AG04450 (cell line): ENCODE data around the gene DNAJC22. TPM values are rescaled to one million over a fixed set of nuclear protein-coding genes. Genes with fewer than 3 reads are reported as not detected.

ENCODE experiments used
- CTCF ChIA-PET: fragments of 300-600, 350-600 bp; formaldehyde crosslinking; extraction: SDS; loops from one replicate; lab custom pipeline; 2022; ENCODE audit warnings: antibody characterized with exemption, inconsistent platforms; lab: Charles Lee
- POLR2A ChIA-PET: fragments of 350-600 bp; formaldehyde crosslinking; extraction: SDS; loops from one replicate; lab custom pipeline; 2021; ENCODE audit warnings: antibody characterized with exemption, inconsistent platforms; lab: Yijun Ruan, JAX
- DNase-seq: peaks from one replicate; pipeline ENCODE4 v3.0.0-alpha.2; 2011; ENCODE audit warnings: low read depth, low spot score
- H3K27ac ChIP-seq: one replicate; pipeline ENCODE4 v1.5.1; 2012; ENCODE audit warnings: low read depth, low read length, control low read depth
- H3K27me3 ChIP-seq: one replicate; pipeline ENCODE4 v1.6.0; 2012; ENCODE audit warnings: low read length; ENCODE audit not compliant: control insufficient read depth, insufficient read depth
- H3K4me3 ChIP-seq: 2 replicates; pipeline ENCODE4 v1.5.1; 2011; ENCODE audit warnings: mild to moderate bottlenecking, low read depth, low read length, control low read depth
- H3K9me3 ChIP-seq: 2 replicates; pipeline ENCODE4 v1.5.1; 2012; ENCODE audit warnings: low read length; ENCODE audit not compliant: control insufficient read depth, insufficient read depth
- CTCF ChIP-seq: IDR thresholded peaks from 2 replicates; pipeline ENCODE4 v1.5.1; 2011; ENCODE audit warnings: low read depth, low read length, control low read depth, inconsistent platforms
- polyA plus RNA-seq: library from polyadenylated mRNA; depleted of rRNA; stranded (reverse); fragments of >200 nt; gene quantifications from 2 replicates; pipeline ENCODE4 v1.2.3, GENCODE V29; 2011

The DNAJC22 gene
- polyA plus RNA-seq, 1 experiment: 12.2 TPM

- DNase-seq: peak; percentile 83
- ChIA-PET POLR2A (interaction anchor here (0.6 to 2.5 kb wide), 29 partner anchors 8 to 315 kb away, joined by 3 to 12 read pairs (median 5); partner anchors contain the start of genes TROAP and TUBA1B), CTCF (interaction anchor here (0.6 to 6.8 kb wide), 9 partner anchors 9 to 150 kb away, joined by 3 to 62 read pairs (median 5); partner anchors contain the start of gene DNAJC22)
- TF ChIP-seq CTCF: peak; percentile 25
- Histone ChIP-seq H3K27me3 (no peaks in the 10 kb centered on the region), H3K4me3 (peak overlapping the region; percentile 68), H3K9me3 (no peaks in the 10 kb centered on the region; the same call in 1 of the 2 replicates), H3K27ac (peak overlapping the region; percentile 93)
These were observed 20.1 kb downstream of the DNAJC22 start for GRCh38 chr12:49366652-49367380.

- no peak for DNase-seq
- no peaks in the 10 kb centered on the region; the same call in 1 of the 2 replicates for H3K9me3 ChIP-seq
- TF ChIP-seq CTCF: no peak
- H3K4me3 ChIP-seq: peak within 1 kb of the TSS; percentile 68
- H3K27ac ChIP-seq: peak within 1 kb of the TSS; percentile 93
- POLR2A ChIA-PET: interaction anchor here (0.6 to 2.5 kb wide), 27 partner anchors 8 to 237 kb away, joined by 3 to 12 read pairs (median 5); partner anchors contain the start of genes TROAP and TUBA1B
- CTCF ChIA-PET: interaction anchor here (0.6 to 6.8 kb wide), 9 partner anchors 10 to 147 kb away, joined by 3 to 62 read pairs (median 10); partner anchors contain the start of gene DNAJC22
- H3K27me3 ChIP-seq: no peaks in the 10 kb centered on the region
These were observed 20.9 kb downstream of the DNAJC22 start, which contains the start of gene SPATS2 for GRCh38 chr12:49367381-49368239. TSS of gene SPATS2 (plus strand) at chr12:49367462. CDS start at chr12:49461013, 93,551 bp downstream.

GRCh38 chr12:49368240-49368600, 21.5 kb downstream of the DNAJC22 start:
- Histone ChIP-seq H3K9me3 (no peaks in the 10 kb centered on the region; the same call in 1 of the 2 replicates), H3K4me3 (peak overlapping the region; percentile 68), H3K27me3 (no peaks in the 10 kb centered on the region), H3K27ac (no peak overlapping the region)
- ChIA-PET POLR2A (interaction anchor here (1.2 to 1.9 kb wide), 3 partner anchors 102 to 176 kb away, joined by 3 to 8 read pairs (median 6); no protein-coding TSS in a partner anchor), CTCF (interaction anchor here (2.8 to 6.8 kb wide), 3 partner anchors 10 to 146 kb away, joined by 10 to 62 read pairs (median 17); no protein-coding TSS in a partner anchor)
- no peak for TF ChIP-seq CTCF
- no peak for DNase-seq

GRCh38 chr12:49369411-49370145, 22.9 kb downstream of the DNAJC22 start:
- TF ChIP-seq CTCF: peak; percentile 61
- DNase-seq: no peak
- no peaks in the 10 kb centered on the region for H3K27me3 ChIP-seq
- peak overlapping the region; percentile 68 for H3K4me3 ChIP-seq
- no peaks in the 10 kb centered on the region; the same call in 1 of the 2 replicates for H3K9me3 ChIP-seq
- CTCF ChIA-PET: interaction anchor here (1.2 to 6.8 kb wide), 6 partner anchors 12 to 145 kb away, joined by 3 to 62 read pairs (median 8); no protein-coding TSS in a partner anchor
- POLR2A ChIA-PET: no interaction called here
- peak overlapping the region; percentile 57 for H3K27ac ChIP-seq
